GM19099 (cell line): ENCODE results near the gene PPP2R2D.

Experiments used
- POLR2A ChIP-seq: IDR thresholded peaks from 3 replicates; pipeline ENCODE4 v1.6.1; 2011; ENCODE audit warnings: low read depth; ENCODE audit not compliant: insufficient read length; ENCODE audit errors: extremely low read depth

The PPP2R2D gene

GRCh38 chr10:131960631-131961046 is 59.8 kb downstream of the PPP2R2D start:
- no peak for TF ChIP-seq POLR2A

- TF ChIP-seq POLR2A: no peak
Measured at GRCh38 chr10:131961047-131961776, 60.4 kb downstream of the PPP2R2D start.

- TF ChIP-seq POLR2A: no peak
Measured at GRCh38 chr10:131961777-131962662, 61.2 kb downstream of the PPP2R2D start.

GRCh38 chr10:131963350-131963749 is 62.5 kb downstream of the PPP2R2D start:
- TF ChIP-seq POLR2A: no peak

- no peak for TF ChIP-seq POLR2A
Measured at GRCh38 chr10:131963811-131964210, 63.0 kb downstream of the PPP2R2D start.

- no peak for TF ChIP-seq POLR2A
Measured at GRCh38 chr10:131964298-131964697, 63.5 kb downstream of the PPP2R2D start.

- no peak for TF ChIP-seq POLR2A
Measured at GRCh38 chr10:131968949-131969348, 68.1 kb downstream of the PPP2R2D start.

- no peak for TF ChIP-seq POLR2A
Measured at GRCh38 chr10:131970946-131971345, 70.1 kb downstream of the PPP2R2D start.

GRCh38 chr10:131971591-131971990 is 70.8 kb downstream of the PPP2R2D start:
- no peak for TF ChIP-seq POLR2A

GRCh38 chr10:131972474-131973071 is 71.8 kb downstream of the PPP2R2D start:
- no peak for TF ChIP-seq POLR2A

- TF ChIP-seq POLR2A: no peak
Measured at GRCh38 chr10:131973160-131973951, 72.5 kb downstream of the PPP2R2D start.

- no peak for TF ChIP-seq POLR2A
Measured at GRCh38 chr10:131974034-131974817, 73.4 kb downstream of the PPP2R2D start.

- TF ChIP-seq POLR2A: no peak
Measured at GRCh38 chr10:131975003-131975402, 74.2 kb downstream of the PPP2R2D start.

GRCh38 chr10:131975796-131976195 is 75.0 kb downstream of the PPP2R2D start:
- TF ChIP-seq POLR2A: no peak

- no peak for TF ChIP-seq POLR2A
Measured at GRCh38 chr10:131977323-131978096, 76.7 kb downstream of the PPP2R2D start.
